DMS 273 treated with DMSO at 0.1 percent for 48 hours (cell line): ENCODE measurements around the gene NPHP4.
"Not testable (repeated sequence)": the region's sequence is repeated elsewhere in the genome, so short reads cannot be mapped to it uniquely, and the experiment has no call there.

ENCODE experiments used
- DNase-seq: peaks from one replicate; lab custom pipeline; 2025; lab: John Stamatoyannopoulos, UW

Gene NPHP4

DNA sequence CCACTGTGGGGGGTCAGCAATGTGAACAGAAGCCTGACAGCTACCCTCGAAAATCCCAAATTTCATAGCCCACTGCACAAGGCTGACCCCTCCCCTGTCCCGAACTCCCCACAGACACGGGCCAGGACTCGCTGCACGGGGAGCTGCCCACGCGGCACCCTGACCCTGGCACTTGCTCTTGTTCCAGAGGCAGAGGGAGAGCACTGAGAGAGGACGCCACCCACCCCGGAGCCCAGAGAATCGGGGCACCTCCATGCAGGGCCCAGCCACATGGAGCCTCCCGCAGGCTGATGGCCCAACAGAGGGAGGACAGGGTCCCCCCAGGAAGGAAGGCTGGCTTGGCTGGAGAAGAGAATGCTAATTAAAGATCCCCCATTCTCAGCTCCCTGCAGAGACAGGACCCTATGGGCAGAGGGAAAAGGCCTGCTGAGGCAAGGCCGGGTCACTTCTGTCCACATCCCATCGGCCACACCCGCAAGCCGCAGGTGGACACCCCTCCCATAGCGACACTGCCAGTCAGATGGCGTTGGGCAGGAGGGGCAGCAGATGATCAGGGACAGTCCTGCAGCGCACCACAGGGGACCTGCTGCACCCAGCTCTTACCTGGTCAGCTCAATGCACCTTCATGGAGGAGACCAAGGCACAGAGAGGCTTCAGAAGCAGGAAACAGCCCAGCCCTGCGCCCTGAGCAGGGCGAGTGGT lies 136.9 kb downstream of the NPHP4 start:
- DNase-seq: no peak

- no peak for DNase-seq
Observed at GRCh38 chr1:5854754-5855153, 137.5 kb downstream of the NPHP4 start.

- DNase-seq: not testable (repeated sequence)
Observed at GRCh38 chr1:5853858-5854257, 138.4 kb downstream of the NPHP4 start.

DNA sequence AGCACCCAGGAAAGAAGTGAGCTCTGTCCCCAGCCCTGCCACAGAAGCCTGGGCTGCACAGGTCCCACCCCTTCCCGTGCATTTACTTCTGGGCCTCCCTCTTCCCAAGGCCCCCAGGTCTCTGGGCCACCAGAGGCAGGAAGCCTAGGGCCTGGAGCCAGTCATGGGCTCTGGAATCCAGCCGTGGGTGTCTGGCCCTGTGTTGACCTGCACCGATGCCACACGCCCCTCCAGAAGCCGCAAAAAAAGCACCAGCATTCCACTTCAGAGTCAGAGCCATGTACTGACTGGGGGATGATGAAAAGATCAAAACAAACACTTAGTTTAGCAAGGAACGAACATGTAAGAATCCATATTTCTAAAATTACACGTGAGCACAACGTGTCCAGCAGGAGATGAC lies 141.7 kb downstream of the NPHP4 start:
- no peak for DNase-seq

DNA sequence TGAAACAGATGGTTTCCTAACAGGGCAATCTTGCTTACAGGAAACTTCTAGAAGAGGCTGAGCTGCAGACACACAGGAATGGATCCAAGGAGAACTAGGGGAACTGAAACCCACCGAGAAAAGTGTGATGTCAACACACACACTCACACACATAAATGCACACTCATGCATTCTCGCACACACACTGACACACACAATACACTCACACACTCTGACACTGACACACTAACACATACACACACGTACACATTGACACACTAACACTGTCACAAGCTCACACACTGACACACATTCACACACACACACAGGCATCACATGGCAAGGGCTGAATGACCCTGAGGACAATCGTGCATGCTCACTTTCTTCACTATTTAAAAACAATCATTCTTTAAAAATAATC lies 142.7 kb downstream of the NPHP4 start:
- no peak for DNase-seq

- DNase-seq: no peak
Observed at GRCh38 chr1:5847013-5847659, 145.1 kb downstream of the NPHP4 start.

DNA sequence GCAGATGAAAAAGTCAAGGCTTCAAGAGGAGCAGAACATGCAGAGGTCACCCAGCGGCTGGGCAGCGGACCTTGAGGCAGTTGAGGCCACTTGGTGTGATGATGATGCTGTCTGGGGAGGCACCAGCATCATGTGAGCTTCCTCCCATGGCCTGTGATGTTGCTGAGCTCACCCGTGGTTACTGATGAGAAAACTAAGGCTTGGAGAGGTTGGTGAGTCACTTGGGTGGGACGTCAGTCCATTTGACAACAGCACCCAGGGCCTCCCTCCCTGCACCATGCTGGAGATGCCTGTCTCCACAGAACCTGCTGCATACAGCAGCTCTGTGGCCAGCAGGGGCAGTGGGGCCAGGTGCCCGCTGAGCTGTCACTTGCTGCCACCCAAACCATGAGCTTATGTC lies 146.8 kb downstream of the NPHP4 start:
- DNase-seq: no peak

GRCh38 chr1:5844442-5844841 lies 147.8 kb downstream of the NPHP4 start:
- DNase-seq: no peak

DNA sequence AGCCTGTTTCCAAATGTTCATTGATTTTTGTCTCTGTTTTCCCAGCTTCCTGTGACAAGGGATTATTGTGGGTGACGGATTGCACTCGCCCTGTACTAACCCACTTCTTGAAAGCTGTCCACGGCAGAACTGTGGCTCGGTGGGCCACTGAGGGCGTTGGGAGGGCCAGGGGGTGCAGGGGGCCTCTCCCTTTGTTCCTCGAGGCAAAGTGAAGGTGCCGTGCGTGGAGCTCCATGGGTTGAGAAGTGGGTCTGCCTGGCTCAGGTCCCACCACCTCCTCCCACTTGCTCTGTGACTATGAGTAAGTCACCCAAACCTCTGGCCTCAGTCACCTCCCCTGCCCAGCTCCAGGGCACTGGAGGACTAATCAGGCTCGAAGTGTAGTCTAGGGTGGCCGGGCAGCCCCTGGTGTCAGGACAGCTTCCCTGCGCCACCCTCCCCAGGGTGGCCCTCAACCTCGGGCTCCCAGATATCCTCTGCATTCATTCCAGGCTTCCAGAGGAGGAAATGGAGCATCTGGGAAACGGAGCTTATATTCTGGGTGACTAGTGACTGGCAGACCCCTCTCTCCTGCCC lies 148.6 kb downstream of the NPHP4 start:
- DNase-seq: no peak

- DNase-seq: no peak
Observed at GRCh38 chr1:5842679-5843078, 149.5 kb downstream of the NPHP4 start.

GRCh38 chr1:5840551-5841001 lies 151.6 kb downstream of the NPHP4 start:
- DNase-seq: no peak

GRCh38 chr1:5839881-5840550 lies 152.2 kb downstream of the NPHP4 start:
- no peak for DNase-seq

GRCh38 chr1:5839161-5839880 lies 152.9 kb downstream of the NPHP4 start:
- no peak for DNase-seq

DNA sequence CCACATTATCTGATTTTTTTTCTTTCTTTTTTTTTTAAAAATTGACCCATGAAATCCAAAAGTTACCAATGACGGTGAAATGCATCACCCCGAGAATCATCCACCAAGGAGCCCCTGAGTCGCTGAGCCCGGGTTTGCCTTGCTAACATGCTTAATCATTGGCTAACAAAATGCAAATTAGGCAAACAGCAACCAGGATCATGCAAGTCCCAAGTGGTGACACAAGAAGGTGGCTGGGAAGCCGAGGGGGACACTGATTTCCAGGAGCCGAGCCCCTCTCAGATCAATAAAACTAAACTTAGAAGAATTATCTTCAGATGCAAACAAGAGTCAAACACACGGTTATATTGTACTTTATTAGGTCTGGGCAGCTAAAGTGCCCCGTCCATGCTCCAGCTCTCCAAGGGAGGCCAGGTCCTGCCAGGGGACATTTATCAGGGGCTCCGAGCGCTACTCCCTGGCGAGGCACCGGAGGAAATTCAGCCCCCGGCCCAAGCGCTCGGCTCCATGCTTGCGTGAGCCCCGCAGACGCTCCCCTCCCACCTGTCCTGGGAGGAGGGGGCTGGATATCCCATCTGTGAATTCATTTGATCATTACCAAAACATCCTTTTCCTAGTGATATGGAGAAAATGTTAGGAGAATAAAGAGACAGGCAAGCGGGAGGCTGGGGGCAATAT lies 154.1 kb downstream of the NPHP4 start:
- no peak for DNase-seq

DNA sequence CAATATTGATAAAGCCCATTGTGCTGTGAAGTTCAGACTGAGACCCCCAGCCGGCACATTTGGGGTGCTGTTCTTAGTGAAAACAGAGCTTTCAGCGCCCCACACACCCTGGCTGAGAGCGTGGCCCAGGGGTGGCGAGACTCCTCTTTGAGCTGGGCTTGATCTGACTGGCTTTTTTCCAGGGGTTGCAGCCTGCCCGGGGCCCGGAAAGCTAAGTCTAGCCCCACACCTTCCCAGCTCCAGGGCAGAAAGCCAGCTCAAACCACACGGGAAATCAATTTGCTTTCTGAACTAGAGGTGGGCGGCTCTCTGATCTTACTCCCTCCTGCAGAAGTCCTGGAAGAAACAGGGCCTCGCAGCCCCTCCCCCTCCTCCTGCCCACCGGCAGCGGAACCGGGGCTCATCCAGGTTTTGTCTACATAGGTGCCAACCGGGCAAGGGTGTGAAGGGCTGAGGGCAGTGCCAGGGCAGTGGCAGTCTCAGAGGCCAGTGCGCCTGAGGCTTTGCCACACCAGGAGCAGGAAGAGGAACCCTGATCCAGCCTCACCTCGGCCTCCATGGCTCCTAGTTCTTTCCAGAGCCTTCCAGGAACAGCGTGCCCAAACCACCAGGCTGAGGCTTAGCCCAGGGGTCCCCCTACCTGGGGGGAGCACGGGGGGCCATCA lies 155.3 kb downstream of the NPHP4 start:
- DNase-seq: no peak

DNA sequence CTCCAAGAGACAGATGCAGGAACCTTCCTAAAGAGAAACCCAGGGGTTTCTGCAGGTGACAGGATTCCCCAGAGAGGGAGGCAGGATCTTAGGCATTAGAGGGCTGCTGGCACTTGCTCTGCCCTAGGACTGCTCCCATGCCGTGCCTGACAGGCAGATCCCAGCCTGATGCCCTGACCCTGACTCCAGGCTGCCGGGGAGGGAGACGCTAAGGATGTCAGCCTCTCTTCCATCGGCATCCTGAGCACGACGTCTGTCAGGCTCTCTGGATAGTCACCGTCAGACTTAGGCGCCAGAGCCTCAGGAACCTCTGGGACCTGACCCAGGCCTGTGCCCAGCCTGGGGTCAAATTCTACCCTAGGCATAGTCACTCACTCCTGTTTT lies 157.1 kb downstream of the NPHP4 start:
- DNase-seq: no peak

DNA sequence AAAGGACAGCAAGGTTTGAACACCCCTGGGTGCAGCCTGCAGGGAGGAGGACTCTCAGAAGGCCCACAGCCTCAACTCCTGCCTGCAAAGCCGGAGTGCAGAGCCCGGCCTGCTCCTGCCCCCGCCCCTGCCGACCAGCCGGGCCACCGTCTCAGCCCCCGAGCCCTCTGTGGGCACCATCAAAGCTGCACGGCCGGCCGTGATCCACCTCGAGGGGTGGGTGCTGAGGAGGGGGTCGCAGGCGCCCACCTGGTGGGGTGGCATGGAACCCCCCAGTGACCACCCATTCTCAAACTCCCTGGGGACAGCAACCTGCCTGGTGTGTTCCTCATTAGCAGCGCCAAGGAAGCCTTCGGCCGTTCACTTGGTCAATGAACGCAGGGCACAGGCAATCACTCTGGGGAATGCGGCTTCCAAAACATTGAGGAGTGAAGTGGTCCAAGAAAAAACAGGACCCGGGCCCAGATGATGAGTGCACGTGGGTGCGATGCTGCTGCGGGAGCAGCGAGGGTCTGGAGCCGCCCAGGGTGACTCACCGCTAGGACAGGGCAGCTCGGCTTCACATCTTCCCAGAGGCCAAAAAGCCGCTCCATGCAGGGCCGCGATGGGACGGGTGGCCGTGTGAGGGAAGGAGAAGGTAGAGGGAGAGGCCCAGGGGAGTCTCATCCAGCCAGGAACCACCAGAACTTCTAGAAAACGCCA lies 157.6 kb downstream of the NPHP4 start:
- DNase-seq: no peak

- DNase-seq: no peak
Observed at GRCh38 chr1:5833911-5834310, 158.3 kb downstream of the NPHP4 start.

GRCh38 chr1:5832916-5833895 lies 159.0 kb downstream of the NPHP4 start:
- DNase-seq: no peak
